Measurements from ENCODE around the gene RIPK1. TPM values are rescaled to one million over a fixed set of nuclear protein-coding genes. Genes with fewer than 3 reads are reported as not detected.
A peak's percentile ranks its signal among the peaks of the same experiment; 100 is the strongest.
"Not testable (repeated sequence)": the region's sequence is repeated elsewhere in the genome, so short reads cannot be mapped to it uniquely, and the experiment has no call there.

Gene RIPK1
- total and polyA plus RNA-seq, 3 donors from 2014 or later: 14.3 to 19.3 (median 16.7) TPM

DNA sequence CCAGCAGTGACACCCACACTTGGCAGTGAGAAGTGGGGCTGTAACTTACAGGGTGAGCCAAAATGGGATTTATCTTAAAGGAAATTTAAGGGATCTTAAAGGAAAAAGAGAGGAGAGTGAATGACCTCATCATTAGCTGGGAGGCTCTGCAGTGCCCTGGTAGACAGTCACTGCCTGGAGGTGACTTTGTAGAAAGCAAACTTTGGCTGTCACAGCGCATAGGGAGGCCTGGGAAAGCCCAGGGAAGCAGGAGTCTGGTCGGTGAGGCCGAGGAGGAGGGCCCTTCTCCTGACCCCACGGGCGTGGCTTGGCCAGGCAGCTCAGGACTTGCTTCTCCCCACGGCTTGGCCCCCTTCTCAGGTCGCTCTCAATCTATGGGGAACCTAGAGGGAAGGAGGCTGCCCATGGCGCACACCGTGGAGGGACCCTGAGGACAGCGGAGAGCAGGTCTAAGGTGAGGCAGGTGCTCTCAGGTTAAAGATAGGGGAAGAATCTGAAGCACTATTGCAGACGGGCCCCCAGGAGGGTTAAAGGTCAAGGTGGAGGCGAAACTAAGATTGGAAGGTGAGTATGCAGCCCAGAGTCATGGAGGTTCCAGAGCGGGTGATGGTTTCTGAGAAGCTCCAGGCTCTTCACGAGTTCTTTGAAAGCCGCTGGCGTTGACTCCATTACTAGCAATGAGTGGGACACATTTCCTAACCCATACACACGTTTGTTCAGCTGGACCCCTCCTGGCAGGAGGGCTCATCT, 15.6 kb upstream of the RIPK1 start:
- Histone ChIP-seq H3K27ac (no peak overlapping the region), H3K4me1 (no peaks in the 10 kb centered on the region), H3K9me3 (no peaks in the 10 kb centered on the region), H3K36me3 (ENCODE audit: low read depth, missing control alignments) (no peaks in the 10 kb centered on the region), H3K4me3 (peak overlapping the region; percentile 57 to 60), H3K27me3 (no peaks in the 10 kb centered on the region)
- DNase-seq: no peak
- WGBS, 2 donors: 63 to 64% methylated on average over 17 of the region's 17 CpGs
- intact Hi-C loops (cut with DNase I; ENCODE audit: low total_unique reads): loop anchor here (10.0 kb wide), 1 partner anchor 208 kb away; the partner anchor contains the start of gene SERPINB1
- TF ChIP-seq POLR2A (IDR thresholded peaks at IDR 0.05): no peak
- TF ChIP-seq, protein P1, sequence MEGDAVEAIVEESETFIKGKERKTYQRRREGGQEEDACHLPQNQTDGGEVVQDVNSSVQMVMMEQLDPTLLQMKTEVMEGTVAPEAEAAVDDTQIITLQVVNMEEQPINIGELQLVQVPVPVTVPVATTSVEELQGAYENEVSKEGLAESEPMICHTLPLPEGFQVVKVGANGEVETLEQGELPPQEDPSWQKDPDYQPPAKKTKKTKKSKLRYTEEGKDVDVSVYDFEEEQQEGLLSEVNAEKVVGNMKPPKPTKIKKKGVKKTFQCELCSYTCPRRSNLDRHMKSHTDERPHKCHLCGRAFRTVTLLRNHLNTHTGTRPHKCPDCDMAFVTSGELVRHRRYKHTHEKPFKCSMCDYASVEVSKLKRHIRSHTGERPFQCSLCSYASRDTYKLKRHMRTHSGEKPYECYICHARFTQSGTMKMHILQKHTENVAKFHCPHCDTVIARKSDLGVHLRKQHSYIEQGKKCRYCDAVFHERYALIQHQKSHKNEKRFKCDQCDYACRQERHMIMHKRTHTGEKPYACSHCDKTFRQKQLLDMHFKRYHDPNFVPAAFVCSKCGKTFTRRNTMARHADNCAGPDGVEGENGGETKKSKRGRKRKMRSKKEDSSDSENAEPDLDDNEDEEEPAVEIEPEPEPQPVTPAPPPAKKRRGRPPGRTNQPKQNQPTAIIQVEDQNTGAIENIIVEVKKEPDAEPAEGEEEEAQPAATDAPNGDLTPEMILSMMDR (IDR thresholded peaks at IDR 0.05): no peak

DNA sequence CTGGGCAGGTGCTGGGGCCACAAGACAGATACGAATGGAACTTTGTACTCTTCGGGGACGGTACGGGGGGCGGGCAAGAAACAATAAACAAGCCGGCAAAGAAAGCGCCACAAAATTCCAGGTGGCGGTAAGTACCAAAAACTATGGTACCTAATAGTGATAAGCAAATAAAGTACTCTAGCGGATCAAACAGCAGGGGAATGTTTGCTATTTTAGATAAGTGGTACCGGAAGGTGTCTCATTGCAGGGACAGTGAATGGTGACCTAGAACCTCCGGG, 15.1 kb upstream of the RIPK1 start:
- H3K27ac ChIP-seq: peak overlapping the region; percentile 2 to 46
- peak overlapping the region; percentile 57 to 60 for H3K4me3 ChIP-seq
- TF ChIP-seq, protein P1 (IDR thresholded peaks at IDR 0.05): no peak
- no peak for TF ChIP-seq POLR2A (IDR thresholded peaks at IDR 0.05)
- H3K36me3 ChIP-seq (ENCODE audit: low read depth, missing control alignments): no peaks in the 10 kb centered on the region
- 46 to 57% methylated on average over 11 of the region's 11 CpGs for WGBS, 2 donors
- intact Hi-C loops (cut with DNase I; ENCODE audit: low total_unique reads): loop anchor here (10.0 kb wide), 1 partner anchor 208 kb away; the partner anchor contains the start of gene SERPINB1
- no peaks in the 10 kb centered on the region for H3K9me3 ChIP-seq
- DNase-seq: no peak
- H3K4me1 ChIP-seq: no peaks in the 10 kb centered on the region
- H3K27me3 ChIP-seq: no peaks in the 10 kb centered on the region

GRCh38 chr6:3054229-3055157, 13.8 kb upstream of the RIPK1 start:
- H3K27me3 ChIP-seq; H3K4me1 ChIP-seq; H3K9me3 ChIP-seq; H3K36me3 ChIP-seq (ENCODE audit: low read depth, missing control alignments): not testable (repeated sequence)
- Histone ChIP-seq H3K27ac (peak overlapping the region in 1 of 2 donors; percentile 36), H3K4me3 (peak overlapping the region; percentile 57 to 60)
- intact Hi-C loops (cut with DNase I; ENCODE audit: low total_unique reads): loop anchor here (10.0 kb wide), 1 partner anchor 210 kb away; the partner anchor contains the start of gene SERPINB1
- peak; percentile 40 for DNase-seq
- 28 to 41% methylated on average over 27 of the region's 27 CpGs for WGBS, 2 donors

GRCh38 chr6:3055158-3055499, 13.2 kb upstream of the RIPK1 start:
- H3K27ac ChIP-seq; H3K4me1 ChIP-seq; H3K4me3 ChIP-seq; H3K36me3 ChIP-seq (ENCODE audit: low read depth, missing control alignments); H3K9me3 ChIP-seq; H3K27me3 ChIP-seq; DNase-seq: not testable (repeated sequence)
- WGBS, 2 donors: 40 to 50% methylated on average over 3 of the region's 3 CpGs
- intact Hi-C loops (cut with DNase I; ENCODE audit: low total_unique reads): loop anchor here (10.0 kb wide), 1 partner anchor 210 kb away; the partner anchor contains the start of gene SERPINB1

- H3K36me3 ChIP-seq (ENCODE audit: low read depth, missing control alignments): no peaks in the 10 kb centered on the region
- intact Hi-C loops (cut with DNase I; ENCODE audit: low total_unique reads): loop anchor here (10.0 kb wide), 1 partner anchor 212 kb away; the partner anchor contains the start of gene SERPINB1
- TF ChIP-seq, protein P1 (IDR thresholded peaks at IDR 0.05): no peak
- WGBS, 2 donors: 77 to 85% methylated on average over 11 of the region's 11 CpGs
- H3K4me1 ChIP-seq: no peaks in the 10 kb centered on the region
- no peak overlapping the region for H3K4me3 ChIP-seq
- H3K27me3 ChIP-seq: no peaks in the 10 kb centered on the region
- H3K9me3 ChIP-seq: no peaks in the 10 kb centered on the region
- no peak for DNase-seq
- no peak overlapping the region for H3K27ac ChIP-seq
Measured at GRCh38 chr6:3057063-3057770, 11.1 kb upstream of the RIPK1 start.
